SKM-1 treated with dmso at 0.1 percent for 144 hours (cell line): ENCODE results near the gene DLG4.
"Not testable (repeated sequence)": the region's sequence is repeated elsewhere in the genome, so short reads cannot be mapped to it uniquely, and the experiment has no call there.

Experiments used
- DNase-seq: peaks from one replicate; lab custom pipeline; 2025; ENCODE audit not compliant: unreplicated experiment; lab: John Stamatoyannopoulos, UW

The DLG4 gene

GRCh38 chr17:7249830-7250229, 30.2 kb upstream of the DLG4 start:
- no peak for DNase-seq

GRCh38 chr17:7249214-7249613, 29.6 kb upstream of the DLG4 start:
- no peak for DNase-seq

GRCh38 chr17:7248796-7249195, 29.2 kb upstream of the DLG4 start:
- no peak for DNase-seq

GRCh38 chr17:7246779-7247178, 27.1 kb upstream of the DLG4 start:
- DNase-seq: no peak

- not testable (repeated sequence) for DNase-seq
Observed at GRCh38 chr17:7243838-7244237, 24.2 kb upstream of the DLG4 start.

- no peak for DNase-seq
Observed at GRCh38 chr17:7243453-7243729, 23.8 kb upstream of the DLG4 start.

- peak; percentile 57 for DNase-seq
Observed at GRCh38 chr17:7242717-7243452, 23.2 kb upstream of the DLG4 start.

GRCh38 chr17:7241783-7242716, 22.4 kb upstream of the DLG4 start, which contains the start of gene GABARAP:
TSS of gene GABARAP (minus strand) at chr17:7242449. CDS start at chr17:7242330, 119 bp downstream.
- peak; percentile 33 for DNase-seq

- no peak for DNase-seq
Observed at GRCh38 chr17:7241090-7241733, 21.6 kb upstream of the DLG4 start.

GRCh38 chr17:7240375-7240774, 20.7 kb upstream of the DLG4 start:
- no peak for DNase-seq

- peak; percentile 86 for DNase-seq
Observed at GRCh38 chr17:7239091-7240027, 19.7 kb upstream of the DLG4 start, which contains the start of gene PHF23. TSS of gene PHF23 (minus strand) at chr17:7239457. CDS start at chr17:7239279, 178 bp downstream.

GRCh38 chr17:7238420-7239090, 18.9 kb upstream of the DLG4 start:
- no peak for DNase-seq

GRCh38 chr17:7237761-7238419, 18.3 kb upstream of the DLG4 start:
- no peak for DNase-seq

- no peak for DNase-seq
Observed at GRCh38 chr17:7237266-7237760, 17.7 kb upstream of the DLG4 start.

GRCh38 chr17:7236808-7237207, 17.2 kb upstream of the DLG4 start:
- DNase-seq: no peak

GRCh38 chr17:7235693-7236665, 16.3 kb upstream of the DLG4 start:
- no peak for DNase-seq

- DNase-seq: peak; percentile 85
Observed at GRCh38 chr17:7234083-7234951, 14.7 kb upstream of the DLG4 start, which contains the start of gene DVL2. TSS of gene DVL2 (minus strand) at chr17:7234517. CDS start at chr17:7234262, 255 bp downstream.
